GM19468 (cell line): Measurements from ENCODE around the gene HIP1R.
A peak's percentile ranks its signal among the peaks of the same experiment; 100 is the strongest.
"Not testable (repeated sequence)": the region's sequence is repeated elsewhere in the genome, so short reads cannot be mapped to it uniquely, and the experiment has no call there.

Source experiments
- ATAC-seq: cut with Tn5 transposase; IDR thresholded peaks from one replicate; pipeline ENCODE4 v1.9.1; 2021; ENCODE audit warnings: mild to moderate bottlenecking, moderate library complexity, moderate number of reproducible peaks; ENCODE audit not compliant: unreplicated experiment; ENCODE audit errors: extremely low read depth

The HIP1R gene

DNA sequence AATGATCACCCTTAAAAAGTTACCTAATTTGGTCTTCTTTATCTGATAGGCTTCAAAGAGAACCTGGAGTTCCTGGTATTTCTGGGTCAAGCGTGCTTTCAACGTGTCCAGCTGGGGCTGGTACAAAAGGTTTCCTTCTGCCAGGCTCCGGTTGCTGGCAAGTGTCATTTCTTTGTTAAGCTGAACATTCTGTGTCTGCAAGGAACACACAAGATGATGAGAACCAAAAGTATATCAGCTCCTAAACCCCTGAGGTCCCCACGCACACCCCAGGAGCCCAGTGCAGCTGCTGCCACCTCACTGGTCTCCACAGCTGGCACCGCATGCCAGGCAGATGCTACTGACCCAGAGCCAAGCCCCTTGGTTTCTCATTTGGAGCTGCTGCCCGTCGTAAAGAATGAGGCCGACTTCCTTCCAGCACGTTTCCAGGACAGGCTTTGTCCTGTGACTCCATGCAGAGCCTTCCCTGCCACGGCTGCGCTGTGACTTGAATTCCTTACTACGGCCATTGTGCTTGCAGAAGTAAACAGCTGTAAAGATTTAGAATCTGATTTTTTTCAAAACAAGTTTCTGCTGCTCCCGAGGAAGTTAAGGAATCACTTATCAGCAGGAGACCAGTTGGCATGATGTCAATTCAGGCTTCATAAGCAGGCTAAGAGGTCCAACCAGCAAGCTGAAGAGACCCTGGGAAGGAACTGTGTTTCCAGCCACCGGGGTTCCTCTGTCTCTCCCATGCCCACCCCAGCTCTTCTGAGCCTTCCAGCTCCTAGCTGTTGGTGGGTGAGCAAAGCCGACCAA is 35.8 kb downstream of the HIP1R start:
- ATAC-seq = no peak

DNA sequence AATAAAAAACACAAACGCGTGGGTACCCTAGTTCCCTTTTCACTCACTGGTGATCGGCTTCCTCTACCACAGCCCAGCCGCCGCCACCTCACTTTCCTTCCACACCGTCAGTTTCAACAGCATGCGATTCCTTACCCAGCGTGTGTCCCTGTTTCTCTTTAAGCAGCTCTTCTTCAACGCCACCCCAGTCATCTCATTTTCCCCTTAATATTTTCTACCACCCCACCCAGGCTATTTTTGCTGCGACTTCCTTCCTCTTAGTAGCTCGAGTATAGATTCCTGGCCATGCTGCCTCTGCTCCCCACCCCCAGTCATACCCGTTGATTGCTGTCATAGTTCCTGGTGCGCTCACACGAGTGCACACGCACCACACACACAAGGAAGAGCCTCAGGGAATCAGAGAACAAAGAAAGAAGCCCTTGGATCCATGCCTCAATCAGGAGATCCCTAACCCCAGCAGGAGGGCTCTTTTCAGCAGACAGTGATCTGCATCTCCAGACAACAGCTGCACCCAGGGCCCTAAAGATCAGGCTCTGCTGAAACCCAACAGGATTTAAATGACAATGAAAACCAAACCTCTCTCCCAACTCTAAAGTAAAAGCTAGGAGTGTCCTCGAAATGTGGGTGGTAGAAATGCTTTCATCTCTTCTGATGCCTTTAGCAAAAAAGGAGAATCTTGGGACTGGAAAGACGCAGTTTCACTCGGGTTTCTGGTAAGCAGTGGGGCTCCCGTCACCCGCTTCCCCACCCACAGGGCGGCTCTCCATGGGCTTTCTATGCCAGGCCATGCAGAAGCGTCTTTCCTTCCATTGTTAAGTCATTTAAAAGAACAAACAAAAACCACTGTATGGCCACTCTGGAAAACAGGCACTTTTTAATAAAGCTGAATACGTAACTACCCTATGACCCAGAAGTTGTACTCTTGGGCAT is 36.9 kb downstream of the HIP1R start:
- ATAC-seq = no peak

DNA sequence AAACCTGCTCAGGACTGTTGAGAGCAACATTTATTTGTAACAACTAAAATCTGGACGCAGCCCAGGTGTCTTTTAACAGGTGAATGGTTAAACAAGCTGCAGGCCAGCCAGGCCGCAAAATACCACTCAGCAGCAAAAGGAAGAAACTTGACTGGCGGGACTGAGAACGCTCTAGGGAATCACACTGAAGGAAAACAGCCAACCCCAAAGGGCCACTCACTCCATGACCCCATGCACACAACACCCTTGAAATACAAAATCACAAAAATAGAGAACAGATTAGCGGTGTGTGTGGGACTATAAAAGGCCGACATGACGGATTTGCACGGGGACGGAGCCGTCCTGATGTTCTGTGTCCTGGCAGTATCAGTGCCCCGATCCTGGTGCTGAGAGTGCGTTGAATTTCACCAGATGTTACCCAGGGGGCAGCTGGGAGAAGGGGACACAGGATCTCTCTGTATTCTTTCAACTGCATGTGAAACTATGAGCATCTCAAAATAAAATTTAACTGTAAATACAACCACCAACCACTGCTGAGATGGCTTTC is 37.6 kb downstream of the HIP1R start:
- no peak for ATAC-seq

DNA sequence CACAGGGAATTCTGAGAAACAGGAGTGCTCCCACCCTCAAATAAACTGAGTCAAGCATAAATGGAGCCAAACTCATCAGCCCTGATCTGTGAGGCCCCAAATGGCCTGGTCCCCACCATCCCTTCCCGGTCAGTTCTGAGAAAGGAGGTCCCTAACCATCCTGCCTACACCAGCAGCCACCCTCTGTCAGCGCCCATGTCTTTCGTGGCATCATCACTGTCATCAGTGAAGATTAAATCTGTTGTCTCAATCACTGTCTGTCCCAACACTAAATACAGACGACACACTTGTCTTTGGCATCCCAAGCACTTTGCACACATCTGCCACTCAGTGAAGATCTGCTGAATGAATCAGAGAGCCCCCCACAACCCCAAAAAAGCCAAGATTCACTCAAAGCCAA is 38.3 kb downstream of the HIP1R start:
- no peak for ATAC-seq

DNA sequence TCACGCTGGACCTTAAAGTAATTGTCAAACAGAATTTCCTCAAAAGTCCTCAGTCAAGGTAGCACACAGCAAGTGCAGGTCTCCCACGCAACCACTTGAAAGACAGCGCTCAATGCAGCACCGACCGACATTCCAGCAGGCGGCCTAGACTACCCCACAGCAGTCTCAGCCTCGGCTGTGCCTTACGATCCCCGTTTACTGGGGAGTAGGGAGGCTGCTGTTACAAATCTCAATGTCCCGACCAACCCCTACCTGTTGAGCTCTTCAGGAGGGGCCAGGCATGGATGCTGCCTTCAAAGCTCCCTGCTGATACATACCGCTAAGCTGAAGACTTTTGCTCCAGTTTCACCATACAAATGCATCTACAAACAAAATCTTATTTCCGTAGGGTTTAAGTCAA is 38.8 kb downstream of the HIP1R start:
- no peak for ATAC-seq

DNA sequence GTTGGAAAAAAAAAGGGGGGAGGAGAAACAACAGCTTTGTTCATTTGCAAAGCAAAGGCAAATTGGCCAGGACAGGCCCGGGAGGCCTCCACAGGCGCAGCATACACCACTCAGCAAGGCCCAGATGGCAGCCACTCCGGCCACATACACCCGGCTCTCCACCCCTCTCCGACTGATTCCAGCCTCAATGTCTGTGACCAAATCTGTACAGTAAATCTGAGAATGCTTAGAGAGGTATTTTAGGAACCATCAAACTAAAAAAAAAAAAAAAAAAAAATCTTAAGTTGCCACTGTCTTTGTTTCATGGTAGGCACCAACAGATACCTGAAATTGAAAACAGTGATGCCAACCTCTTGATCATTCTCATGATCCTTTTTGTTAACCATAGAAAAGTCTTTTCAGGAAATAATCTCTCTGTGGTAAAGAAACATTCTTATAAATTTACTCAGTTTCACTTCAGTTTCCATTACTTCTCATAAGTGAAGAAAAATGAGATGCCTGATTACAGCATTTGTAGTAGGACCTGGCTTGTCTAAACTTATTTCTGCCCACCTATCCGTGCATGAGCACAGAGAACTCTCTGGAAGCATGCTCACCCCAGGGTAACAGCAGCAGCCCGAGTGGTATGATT is 40.4 kb downstream of the HIP1R start:
- peak; percentile 31 for ATAC-seq

DNA sequence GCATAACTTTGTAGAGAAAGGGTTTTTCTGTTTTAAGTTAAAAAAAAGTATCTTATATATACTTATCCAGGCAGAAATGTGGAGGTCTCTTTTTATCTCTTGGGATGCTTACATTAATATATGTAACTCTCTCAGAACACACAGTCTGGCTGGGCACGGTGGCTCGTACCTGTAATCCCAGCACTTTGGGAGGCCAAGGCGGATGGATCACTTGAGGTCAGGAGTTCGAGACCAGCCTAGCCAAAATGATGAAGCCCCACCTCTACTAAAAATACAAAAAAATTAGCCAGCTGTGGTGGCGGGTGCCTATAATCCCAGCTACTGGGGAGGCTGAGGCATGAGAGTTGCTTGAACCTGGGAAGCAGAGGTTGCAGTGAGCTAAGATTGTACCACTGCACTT is 41.0 kb downstream of the HIP1R start:
- ATAC-seq = not testable (repeated sequence)

DNA sequence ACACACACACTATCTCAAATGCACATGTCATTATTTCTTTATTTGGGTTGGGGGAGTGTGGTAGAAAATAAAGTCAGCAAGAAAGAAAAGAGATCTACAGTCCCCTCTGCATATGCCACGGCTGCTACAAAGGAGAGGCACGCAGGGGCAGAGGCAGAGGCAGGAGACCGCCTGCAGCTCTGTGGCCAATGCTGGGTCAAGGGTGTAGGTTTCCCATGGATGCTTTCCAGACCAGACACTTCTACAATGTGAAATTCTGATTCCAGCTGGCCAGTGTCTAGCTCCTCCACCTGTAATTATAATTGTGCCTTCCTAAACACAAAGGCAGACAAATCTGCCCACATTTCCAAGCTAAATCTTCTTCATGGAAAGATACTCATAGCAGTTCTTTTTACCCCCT is 41.5 kb downstream of the HIP1R start:
- ATAC-seq = no peak

DNA sequence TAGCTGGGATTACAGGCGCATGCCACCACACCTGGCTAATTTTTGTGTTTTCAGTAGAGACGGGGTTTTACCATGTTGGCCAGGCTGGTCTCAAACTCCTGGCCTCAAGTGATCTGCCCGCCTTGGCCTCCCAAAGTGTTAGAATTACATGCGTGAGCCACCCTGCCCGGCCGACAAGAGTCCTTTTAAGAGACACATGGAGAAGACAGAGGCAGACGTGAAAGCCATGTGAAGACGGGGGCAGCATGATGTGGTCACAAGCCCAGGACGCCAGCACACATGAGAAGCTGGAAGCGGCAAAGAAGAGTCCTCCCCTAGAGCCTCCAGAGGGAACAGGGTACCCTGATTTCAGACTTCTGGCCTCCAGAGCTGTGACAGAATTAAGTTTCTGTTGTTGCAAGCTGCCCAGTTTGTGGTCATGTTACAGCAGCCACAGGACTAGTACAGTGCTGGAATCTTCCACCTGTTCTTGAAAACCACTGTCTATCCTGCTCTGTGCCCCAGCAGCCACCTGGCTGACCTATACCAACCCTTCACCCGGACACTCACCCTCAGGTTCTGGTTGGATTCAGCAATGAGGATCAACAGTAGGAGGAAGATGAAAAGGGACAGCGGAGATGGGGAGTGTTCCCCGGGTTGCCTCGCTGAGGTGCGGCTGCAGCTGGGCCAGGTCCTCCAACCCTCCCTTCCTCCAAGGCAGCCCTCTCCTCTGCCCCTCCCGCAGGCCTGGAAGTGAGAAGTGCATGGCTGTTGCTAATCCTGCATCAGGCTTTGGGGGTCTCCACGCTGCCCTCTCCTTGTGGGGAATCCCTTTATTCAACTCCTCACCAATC is 43.7 kb downstream of the HIP1R start:
- no peak for ATAC-seq

DNA sequence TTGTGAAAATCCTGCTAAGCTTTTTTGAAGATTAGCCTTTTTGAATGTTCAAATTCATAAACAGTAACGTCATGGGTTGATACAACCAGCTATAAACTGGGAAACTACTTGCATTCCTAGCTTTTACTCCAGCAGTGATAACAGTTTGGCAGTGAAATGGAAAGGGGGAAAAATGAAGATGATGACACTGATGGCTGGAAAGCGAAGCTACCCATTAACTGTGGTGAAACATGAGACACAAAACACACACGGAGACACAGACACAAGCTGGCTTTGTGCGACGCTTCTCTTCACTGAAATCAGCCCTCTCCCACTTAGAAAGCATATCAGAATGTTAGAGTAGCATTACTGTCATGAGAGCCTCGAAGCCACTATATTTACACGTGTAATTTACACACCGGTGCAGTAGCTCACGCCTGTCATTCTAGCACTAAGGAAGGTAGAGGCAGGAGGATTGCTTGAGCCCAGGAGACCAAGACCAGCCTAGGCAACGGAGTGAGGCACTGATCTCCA is 45.0 kb downstream of the HIP1R start:
- ATAC-seq = no peak

DNA sequence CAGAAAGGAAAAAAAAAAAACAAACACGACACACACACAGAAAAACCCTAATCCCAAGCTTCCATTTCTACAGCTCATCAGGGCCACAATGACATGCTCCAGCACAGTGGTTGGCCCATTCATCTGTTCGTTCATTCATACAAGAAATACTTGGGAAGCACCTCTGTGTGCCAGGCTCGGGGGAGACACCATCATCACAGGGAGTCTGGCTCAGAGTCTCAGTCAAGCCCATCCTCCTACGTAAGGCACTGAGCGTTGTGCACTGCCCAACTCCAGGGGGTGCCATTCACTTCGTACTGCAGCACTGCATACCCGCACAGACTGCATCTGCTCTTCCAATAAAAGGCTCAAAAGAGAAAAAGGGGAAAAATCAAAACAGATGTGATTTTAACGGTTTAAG is 45.4 kb downstream of the HIP1R start:
- no peak for ATAC-seq

DNA sequence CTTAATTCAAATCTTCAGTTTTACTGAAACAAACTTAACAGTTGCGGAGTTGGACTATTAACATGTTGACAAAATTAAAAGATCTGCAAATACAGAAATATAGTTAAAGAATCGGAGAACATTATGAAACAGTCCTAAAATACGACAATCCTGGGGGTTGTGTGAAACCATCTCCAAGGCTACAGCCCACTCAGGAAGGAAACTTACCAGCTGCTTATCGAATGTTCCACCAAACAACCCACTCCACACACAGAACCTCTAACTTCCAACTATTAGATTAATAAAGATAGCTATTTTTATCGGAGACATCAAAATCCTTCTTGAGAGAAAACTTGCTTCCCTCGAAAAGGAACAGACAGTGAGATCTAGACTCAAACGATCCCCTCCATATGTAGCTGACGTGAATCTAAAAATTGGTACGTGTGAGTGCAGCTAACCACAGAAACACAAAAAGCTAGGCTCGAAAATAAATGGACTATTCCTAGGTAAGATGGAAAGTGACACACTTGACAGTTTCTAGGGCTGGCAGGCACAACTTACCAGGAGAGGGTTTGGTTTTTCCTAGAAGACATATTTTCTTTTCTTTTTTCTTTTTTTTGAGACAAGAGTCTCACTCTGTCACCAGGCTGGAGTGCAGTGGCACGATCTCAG is 47.8 kb downstream of the HIP1R start:
- ATAC-seq = no peak

DNA sequence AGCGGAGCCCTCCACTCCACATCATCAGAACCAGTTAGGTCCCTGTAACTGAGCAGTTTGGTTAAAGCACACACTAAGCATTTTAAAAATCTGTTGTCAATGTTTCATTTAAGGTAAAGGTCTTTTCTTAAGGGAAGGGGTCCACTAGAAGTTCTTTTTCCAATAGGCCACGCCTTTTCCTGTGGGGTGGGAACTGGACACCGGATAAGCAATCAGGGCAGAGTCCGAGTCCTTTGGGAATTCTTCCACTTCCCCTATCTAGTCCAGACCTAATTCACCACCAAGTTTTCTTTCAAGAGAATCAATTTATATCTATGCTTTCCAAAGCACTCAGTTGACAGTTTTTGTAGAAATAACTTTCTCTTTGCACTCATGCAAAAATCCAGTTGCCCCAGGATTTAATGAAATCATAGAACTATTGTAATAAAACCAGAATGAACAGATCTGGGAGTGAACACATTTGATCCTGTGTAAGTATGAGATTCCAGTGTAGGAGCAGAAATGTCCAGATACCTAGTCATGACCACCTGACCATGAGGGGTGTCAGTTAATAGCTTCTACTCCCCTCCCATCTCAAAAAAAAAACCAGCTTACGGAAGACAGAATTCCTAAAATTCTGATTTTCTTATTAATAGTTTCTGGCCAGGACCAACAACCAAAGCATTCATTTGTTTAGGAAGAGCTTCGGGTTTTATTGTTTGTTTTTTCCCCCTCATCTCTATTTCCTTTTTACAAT is 49.0 kb downstream of the HIP1R start:
- no peak for ATAC-seq

DNA sequence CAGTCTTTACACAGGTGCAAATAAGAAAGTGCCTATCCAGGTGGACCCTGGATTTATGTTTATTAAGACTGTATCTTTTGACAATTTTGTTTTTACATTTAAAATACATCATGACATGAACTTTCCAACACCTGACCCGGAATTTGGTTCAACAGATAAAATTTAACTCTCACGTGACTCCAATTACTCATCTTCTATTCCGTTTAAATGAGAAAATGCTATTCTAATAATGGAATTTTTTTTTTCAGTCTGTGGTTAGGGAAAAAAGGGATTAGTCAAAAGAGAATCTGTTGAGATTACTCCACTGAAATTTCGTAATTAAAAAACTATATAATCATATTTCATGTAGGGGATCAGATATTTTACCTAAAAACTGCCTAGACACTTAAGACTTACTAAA is 49.6 kb downstream of the HIP1R start:
- no peak for ATAC-seq

DNA sequence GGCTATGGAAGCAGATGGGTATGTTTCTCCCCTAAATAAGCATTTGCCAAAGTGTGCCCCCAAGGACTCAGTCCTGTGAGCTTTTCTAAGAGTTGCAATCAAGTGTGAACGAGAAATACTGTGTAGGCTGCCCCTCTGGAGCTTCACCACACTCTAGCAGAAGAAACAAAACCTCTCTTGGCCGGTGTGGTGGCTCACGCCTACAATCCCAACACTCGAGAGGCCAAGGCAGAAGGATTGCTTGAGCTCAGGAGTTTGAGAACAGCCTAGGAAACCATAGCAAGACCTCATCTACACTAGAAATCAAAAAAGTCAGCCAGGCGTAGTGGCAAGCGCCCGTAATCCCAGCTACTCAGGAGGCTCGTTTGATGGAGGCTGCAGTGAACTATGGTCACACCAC is 50.9 kb downstream of the HIP1R start:
- ATAC-seq = no peak

DNA sequence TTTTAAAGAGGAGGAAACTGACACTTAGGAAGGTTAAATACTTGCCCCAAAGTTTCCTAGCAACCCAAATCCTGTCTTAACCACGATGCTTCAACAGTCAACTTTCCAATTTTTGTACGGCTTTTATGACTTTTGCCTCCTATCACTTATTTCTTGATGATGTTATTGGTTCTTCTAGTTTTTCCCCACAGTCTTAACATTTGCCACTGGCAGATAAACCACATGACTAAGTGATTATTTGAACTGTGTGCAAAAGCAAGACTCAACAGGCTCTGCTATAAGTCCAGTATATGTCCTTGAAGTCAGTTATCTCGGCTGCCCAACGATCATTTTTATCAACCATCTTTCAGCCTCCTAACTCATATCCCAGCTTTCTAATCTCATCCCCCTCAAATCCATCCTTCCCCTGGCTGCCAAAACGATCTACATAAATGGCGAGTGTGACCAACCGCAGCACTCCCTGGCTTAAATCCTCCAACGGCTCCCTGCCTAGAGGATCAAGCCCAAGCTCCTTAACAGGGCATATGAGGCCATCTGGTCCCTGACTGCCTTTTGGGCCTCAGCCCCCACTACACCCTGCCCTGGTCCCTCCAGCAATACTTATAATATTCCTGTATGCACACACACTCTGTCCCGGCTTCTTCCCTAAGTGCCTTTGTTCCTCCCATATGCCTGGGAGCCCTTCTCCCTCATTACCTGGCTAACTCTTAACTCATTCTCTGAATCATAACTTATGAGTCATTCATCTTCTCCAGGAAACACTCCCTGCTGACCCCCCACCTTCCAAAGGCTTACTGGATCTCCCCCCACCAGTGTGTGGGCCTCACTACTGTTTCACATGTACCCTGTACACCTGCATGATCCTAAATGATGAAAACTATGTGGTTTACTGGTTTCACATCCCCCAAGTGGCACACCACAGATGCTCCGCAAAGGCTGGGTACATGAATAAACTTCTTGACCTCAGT is 51.9 kb downstream of the HIP1R start:
- ATAC-seq = peak; percentile 80

DNA sequence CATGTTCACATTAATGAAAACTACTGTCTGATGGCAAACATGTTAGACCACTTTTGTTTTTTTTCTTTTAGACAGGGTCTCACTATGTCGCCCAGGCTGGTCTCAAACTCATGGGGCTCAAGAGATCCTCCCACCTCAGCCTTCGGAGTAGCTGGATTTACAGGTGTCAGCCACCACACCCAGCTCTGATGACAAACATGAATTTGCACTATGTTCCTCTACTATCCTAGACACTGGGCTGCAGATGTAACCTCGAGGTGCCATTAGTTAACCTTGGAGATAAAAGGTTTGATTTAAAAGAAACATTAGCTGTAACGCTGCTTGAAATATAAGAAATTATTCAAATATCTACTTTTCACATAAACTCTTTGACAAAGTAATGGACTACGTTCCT is 52.6 kb downstream of the HIP1R start:
- ATAC-seq = no peak
